GM18520 (cell line): ENCODE data around the gene CA4.
"Not testable (repeated sequence)": the region's sequence is repeated elsewhere in the genome, so short reads cannot be mapped to it uniquely, and the experiment has no call there.

Experiments used
- ATAC-seq: cut with Tn5 transposase; IDR thresholded peaks from one replicate; pipeline ENCODE4 v1.9.1; 2021; ENCODE audit not compliant: unreplicated experiment

The CA4 gene

GRCh38 chr17:60171753-60172079 lies 21.9 kb downstream of the CA4 start:
- no peak for ATAC-seq

GRCh38 chr17:60173304-60173819 lies 23.6 kb downstream of the CA4 start:
- ATAC-seq: no peak

GRCh38 chr17:60174035-60174434 lies 24.3 kb downstream of the CA4 start:
- no peak for ATAC-seq

- ATAC-seq: not testable (repeated sequence)
These were observed 25.0 kb downstream of the CA4 start for GRCh38 chr17:60174767-60175166.

GRCh38 chr17:60176763-60177162 lies 27.0 kb downstream of the CA4 start:
- ATAC-seq: not testable (repeated sequence)

- ATAC-seq: not testable (repeated sequence)
These were observed 28.4 kb downstream of the CA4 start for GRCh38 chr17:60178180-60178579.

- ATAC-seq: not testable (repeated sequence)
These were observed 30.6 kb downstream of the CA4 start for GRCh38 chr17:60180380-60180779.

- not testable (repeated sequence) for ATAC-seq
These were observed 36.6 kb downstream of the CA4 start for GRCh38 chr17:60186372-60186771.

- ATAC-seq: not testable (repeated sequence)
These were observed 37.3 kb downstream of the CA4 start for GRCh38 chr17:60186846-60187745.

- no peak for ATAC-seq
These were observed 39.0 kb downstream of the CA4 start for GRCh38 chr17:60188759-60189158.

GRCh38 chr17:60190032-60190431 lies 40.3 kb downstream of the CA4 start:
- not testable (repeated sequence) for ATAC-seq

GRCh38 chr17:60193032-60193431 lies 43.3 kb downstream of the CA4 start:
- ATAC-seq: not testable (repeated sequence)

GRCh38 chr17:60193482-60193881 lies 43.7 kb downstream of the CA4 start:
- ATAC-seq: no peak

GRCh38 chr17:60194141-60194540 lies 44.4 kb downstream of the CA4 start:
- not testable (repeated sequence) for ATAC-seq

- ATAC-seq: not testable (repeated sequence)
These were observed 48.9 kb downstream of the CA4 start for GRCh38 chr17:60198630-60199029.

GRCh38 chr17:60205782-60206181 lies 56.0 kb downstream of the CA4 start:
- not testable (repeated sequence) for ATAC-seq

GRCh38 chr17:60208302-60208701 lies 58.5 kb downstream of the CA4 start:
- ATAC-seq: not testable (repeated sequence)
